Head of caudate nucleus (tissue), 42 donors: ENCODE data around the gene CFAP99.
"Not testable (repeated sequence)": the region's sequence is repeated elsewhere in the genome, so short reads cannot be mapped to it uniquely, and the experiment has no call there.

Source experiments
- DNase-seq, 42 donors: peaks; one replicate each; pipeline versions ENCODE4 v3.0.0 to v3.0.0-alpha.2; 2020 to 2021; ENCODE audit warnings: mixed read lengths in 7 of 42
- intact Hi-C: fragments of 100-400 bp; cut with DNase I; formaldehyde crosslinking; loops from one replicate; pipeline ENCODE4 v1.15.0; 2022

CFAP99 gene

DNA sequence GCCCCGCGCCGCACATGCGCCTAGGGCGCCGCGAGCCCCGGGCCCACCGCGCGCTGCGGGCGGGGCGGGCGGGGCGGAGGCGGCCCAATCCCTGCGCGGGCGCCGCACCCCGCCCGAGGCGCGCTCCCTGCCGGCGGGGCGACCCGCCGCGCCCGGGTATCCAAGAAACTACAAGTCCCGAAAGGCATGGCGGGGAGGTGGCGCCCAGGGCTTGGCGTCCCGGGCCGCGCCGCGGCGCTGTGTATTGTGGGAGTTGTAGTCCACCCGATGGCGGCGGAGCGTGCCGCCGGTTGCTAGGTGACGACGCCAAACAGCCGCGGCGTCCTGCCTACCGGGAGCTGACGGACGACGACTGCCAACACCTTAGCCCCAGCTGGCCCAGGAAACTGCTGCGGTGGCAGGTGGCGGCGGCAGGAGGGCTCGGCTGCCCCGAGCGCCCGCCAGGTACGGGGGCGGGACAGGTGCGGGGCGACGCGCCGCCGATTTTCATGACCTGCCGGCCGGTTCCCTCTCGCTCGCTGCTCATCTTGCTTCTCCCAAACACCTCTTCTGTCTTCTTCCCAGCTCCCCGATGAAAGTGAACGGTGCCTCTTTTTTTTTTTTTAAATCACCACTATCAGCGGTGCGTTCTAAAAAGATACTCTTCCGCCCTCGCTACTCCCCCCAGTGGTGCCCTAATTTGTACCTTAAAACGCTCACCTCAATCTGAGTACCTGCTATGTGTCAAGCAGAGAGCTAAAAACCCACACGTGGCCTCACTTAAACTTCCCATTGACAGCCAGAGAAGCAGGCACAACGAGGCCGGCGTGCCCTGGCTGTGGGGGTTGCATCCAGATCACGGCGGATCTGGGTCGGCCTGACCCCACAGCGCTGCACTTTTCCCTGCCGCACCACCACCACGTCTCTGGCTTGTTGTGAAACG, at the start of gene CFAP99:
TSS of gene CFAP99 (plus strand) at position 306 of the 922 bp plus-strand sequence.
- intact Hi-C loops: no loop called here
- peak; percentile 95 to 99 (median 98) for DNase-seq

DNA sequence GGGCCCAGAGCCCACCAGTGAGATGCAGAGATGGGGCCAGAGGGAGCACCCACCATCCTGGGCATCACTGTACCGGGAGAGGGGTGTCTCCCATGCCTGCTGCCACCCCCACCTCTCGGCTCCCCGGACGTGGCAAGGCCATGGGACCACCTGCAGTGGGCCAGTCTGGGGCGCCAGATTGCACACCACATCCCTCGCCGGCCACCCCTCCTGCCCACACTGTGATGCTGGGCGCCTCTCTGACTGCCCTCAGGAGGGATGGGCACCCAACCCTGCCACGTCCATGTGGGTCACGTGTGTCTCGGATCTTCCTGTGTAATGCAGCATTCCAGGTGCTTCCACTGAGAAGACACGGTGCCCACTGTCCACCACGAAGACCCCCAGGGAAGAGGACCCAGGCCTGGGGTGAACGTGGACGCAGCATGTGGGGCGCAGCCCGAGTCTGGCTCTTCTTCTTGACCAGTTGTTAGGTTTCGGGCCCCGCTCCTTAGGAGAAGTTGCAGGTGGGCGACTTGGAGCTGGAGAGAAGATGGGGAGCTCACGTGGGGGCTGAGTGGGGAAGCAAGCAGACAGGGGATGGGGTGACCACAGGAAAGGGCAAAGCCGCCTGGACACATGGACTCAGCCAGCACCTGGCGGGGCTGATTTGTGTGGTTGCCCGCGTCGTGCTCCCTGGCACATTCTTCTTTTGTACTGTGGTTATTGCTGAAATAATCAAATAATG, 48.0 kb upstream of the CFAP99 start:
- no peak for DNase-seq
- intact Hi-C loops: no loop called here

DNA sequence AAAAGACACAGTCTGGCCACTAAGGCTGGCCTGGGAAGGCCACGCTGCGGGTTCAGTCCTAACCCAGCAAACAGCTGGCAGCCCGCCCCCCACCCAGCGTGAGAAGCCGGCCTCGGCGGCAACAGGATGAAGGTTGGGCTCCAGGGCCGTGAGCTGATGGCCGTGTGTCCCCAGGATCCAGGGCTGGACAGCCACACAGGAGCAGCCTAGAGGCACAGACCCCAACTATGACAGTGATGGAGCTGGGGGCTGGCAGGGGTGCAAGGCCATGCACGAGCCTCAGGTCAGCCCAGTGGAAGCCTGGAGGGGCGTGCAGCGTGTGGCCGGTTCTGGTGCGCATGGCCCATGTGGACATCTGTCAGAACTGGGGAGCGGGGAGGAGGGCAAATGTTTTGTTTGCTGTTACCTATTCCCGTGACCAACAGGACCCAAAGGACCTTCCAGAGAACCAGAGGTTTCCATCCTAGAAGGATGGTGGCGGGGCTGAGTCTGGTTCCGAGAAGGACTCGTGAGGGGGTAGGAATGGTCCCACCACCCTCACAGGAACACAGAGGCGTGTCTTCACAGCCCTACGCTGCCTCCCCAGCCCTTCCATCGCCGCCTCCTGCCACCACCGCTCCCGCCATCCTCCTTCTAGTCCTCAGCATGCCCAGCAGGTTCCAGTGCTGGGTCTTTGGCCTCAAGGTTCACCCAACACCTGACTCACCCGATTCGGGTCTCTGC, 46.8 kb upstream of the CFAP99 start:
- no peak for DNase-seq
- intact Hi-C loops: no loop called here

DNA sequence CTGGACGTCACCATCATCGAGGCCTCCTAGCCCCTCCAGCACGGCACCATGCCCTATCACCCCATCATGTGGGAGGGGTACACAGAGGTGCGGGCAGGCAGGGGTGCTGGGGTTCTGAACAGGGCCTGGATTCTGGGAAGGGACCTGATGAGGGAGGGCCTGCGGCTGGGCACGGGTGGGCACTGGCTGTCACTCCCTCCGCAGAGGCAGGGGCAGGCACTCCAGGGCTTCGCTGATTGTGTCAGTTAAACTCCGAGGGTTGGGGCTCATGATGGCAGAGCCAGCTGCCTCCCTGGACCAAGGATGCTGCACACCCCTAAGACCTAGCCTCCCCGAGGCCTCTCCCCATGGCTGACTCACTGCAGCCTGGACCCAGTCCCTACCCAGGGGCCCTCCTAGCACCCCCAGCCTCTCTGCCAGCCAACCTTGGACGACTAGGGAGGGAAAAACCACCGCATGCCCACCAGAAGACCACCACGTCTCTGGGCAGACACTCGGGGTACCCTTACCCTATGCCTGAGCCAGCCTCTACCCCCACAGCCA, 46.2 kb upstream of the CFAP99 start:
- no peak for DNase-seq
- intact Hi-C loops: no loop called here

DNA sequence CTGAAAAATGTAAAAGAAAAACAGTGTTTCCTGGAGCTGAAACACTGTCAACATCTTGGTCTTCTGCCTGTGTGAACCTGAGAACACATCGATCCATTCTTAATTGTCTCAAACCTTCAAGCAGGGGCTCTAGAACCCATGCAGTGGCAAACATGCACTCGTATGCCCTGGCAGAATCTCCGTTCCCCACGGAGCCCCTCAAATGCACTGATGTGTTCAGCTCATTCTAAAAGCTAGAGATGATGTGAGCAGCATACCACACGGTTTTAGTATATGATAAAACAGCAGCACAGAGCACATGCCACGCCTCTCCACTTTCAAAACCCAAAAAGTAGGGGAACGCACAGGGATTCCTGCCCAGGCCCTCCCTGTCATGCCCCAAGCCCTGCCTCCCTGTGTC, 45.2 kb upstream of the CFAP99 start:
- no peak for DNase-seq
- intact Hi-C loops: no loop called here

DNA sequence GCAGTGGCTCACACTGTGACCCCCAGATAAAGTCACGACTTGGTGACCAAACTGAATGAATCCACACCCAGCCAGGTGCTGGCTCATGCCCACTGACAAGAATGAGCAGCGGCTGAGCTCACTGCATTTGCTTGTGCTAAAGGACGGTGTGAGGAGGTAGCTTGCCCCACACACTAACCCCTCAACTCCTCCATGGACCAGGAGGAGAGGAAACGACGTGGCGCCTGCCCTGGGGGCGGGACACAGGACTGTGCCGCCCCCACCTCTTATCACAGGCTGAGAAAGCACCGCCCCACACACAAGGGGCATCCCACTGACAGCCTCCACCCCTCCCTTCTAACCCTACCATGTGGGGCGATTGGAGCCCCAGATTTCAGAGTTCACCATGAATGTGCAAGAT, 43.3 kb upstream of the CFAP99 start:
- no peak for DNase-seq
- intact Hi-C loops: no loop called here

DNA sequence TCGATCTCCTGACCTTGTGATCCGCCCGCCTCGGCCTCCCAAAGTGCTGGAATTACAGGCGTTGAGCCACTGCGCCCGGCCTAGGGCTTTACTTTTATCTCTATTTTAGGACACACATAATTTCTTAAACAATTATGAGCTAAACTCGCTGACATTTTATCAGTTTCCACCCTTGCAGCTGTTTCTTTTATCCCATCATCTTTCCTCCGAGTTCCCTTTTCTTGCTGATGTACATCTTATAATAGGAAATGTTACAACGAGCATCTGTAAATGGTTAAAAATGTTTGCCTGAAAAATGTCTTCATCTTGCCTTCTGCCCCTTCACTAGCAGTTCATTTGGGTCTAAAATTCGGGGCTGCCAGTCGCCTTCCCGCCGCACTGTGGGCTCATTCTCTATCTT, 41.5 kb upstream of the CFAP99 start:
- intact Hi-C loops: no loop called here
- no peak for DNase-seq

DNA sequence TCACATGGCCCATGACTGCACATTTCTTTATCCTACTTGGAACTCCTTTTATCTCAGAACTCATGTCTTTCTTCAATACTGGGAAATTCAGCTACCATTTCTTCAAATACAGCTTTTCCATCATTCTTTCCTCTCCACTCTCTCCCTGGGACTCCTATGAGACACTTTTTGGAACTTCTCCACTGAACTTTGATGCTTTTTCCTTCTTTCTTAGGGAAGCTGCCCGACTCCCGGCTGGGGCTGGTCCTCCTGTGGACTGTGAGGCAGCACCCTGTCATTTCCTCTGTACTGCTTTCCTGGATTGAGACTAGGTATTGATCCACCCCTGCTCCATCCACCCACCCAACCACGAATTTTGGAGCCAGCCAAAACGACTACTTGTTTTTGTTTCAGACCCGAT, 40.4 kb upstream of the CFAP99 start:
- intact Hi-C loops: no loop called here
- no peak for DNase-seq

DNA sequence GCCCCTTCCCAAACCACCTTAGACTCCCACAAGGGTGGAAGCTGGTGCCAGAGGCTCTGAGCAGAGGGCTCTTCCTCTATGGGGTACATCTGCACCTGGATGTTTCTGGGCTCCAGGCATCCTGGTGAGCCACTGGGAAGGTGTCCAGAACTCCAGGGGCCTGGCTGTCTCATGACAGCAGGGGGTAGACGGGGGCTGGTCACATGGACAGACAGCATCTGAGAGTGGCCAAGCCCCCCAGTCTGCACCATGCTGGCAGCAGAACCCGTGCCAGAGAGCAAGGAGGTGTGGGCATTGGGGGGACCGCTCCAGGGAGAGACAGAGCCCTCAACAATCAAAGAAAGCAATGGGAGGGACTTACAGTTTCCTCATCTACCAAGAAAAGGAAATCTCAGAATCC, 39.9 kb upstream of the CFAP99 start:
- intact Hi-C loops: no loop called here
- DNase-seq: no peak

DNA sequence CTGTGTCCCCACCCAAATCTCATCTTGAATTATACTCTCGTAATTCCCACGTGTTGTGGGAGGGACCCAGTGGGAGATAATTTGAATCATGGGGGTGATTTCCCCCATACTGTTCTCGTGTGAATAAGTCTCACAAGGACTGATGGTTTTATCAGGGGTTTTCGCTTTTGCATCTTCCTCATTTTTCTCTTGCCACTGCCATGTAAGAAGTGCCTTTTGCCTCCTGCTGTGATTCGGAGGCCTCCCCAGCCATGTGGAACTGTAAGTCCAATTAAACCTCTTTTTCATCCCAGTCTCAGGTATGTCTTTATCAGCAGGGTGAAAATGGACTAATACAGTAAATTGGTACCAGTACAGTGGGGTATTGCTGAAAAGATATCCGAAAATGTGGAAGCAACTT, 38.2 kb upstream of the CFAP99 start:
- intact Hi-C loops, DNase-seq: not testable (repeated sequence)

DNA sequence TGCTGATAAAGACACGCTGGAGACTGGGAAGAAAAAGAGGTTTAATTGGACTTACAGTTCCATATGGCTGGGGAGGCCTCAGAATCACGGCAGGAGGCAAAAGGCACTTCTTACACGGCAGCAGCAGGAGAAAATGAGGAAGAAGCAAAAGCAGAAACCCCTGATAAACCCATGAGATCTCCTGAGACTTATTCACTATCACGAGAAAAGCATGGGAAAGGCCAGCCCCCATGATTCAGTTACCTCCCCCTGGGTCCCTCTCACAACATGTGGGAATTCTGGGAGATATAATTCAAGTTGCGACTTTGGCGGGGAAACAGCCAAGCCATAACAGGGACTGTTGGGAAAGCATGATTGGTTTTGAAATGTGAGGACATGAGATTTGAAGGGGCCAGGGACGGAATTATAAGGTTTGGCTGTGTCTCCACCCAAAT, 36.0 kb upstream of the CFAP99 start:
- intact Hi-C loops, DNase-seq: not testable (repeated sequence)

DNA sequence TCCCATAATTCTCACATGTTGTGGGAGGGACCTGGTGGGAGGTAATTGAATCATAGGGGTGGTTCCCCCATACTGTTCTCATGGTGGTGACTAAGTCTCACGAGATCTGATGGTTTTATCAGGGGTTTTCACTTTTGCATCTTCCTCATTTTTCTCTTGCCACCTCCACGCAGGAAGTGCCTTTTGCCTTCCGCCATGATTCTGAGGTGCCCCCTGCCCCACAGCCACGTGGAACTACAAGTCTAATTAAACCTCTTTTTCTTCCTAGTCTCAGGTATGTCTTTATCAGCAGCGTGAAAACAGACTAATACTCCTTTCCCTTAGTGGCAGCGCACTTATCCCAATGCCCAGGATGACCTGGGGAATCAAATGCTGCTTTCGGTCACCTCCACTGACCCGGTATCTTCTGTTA, 35.5 kb upstream of the CFAP99 start:
- peak in 10 of 42 donors; percentile 19 to 66 (median 44) for DNase-seq
- intact Hi-C loops: not testable (repeated sequence)

DNA sequence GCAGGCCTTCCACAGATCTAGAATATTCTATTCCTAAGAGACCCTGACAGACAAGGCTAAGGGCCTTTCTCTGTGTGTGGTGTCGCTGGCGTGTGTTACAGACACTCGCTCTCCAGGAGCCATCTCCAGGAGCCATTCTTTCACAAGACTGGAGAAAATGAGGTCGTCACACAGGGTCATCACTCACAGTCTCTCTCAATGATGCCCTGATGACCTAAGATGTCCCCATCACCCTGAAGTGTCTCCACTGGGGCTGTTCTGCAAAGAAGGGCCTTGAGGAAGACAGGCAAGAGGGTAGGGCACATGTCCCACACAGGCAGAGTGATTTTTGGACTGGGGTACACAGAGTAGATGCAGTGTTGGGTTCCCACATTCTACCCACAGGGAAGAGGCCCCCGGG, 35.0 kb upstream of the CFAP99 start:
- intact Hi-C loops: no loop called here
- DNase-seq: no peak

DNA sequence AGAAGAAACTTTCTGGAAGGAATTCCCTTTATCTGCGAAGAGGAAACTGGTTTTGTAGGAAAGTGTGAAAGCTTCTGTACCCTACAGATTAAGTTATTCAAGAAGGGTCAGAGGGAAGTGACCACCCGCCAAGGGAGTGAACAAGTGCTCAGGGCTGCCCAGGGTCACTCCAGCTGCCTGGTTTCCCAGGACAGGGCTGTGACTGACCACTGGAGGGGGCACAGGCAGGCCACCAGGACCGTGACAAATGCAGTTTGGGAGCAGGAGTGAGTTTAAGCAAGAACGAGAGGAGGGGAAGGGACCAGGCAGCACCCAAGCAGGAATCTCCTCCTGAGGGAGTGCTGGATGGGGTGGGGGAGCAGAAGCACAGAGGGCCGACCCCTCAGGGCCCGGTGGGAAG, 34.5 kb upstream of the CFAP99 start:
- intact Hi-C loops: no loop called here
- DNase-seq: no peak

DNA sequence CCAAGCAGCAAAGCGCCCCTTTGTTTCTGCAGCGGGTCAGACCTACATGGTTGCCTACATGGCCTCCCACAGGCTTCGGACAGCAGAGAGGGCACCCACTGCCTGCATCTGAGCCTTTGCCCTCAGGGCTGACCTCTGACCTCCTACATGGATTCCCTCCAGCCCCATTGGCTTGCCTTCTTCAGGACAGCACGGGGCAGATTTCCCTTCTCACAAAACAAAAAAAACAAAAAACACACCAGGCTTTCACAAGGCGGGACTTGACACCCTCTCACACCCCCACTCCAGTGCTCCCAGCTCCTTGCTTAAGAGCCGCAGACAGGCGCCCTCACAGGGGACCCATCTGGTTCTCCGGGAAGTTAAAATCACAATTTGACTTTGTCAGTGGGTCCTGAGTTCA, 33.2 kb upstream of the CFAP99 start:
- intact Hi-C loops: no loop called here
- DNase-seq: peak in 2 of 42 donors; percentile 51 to 56

DNA sequence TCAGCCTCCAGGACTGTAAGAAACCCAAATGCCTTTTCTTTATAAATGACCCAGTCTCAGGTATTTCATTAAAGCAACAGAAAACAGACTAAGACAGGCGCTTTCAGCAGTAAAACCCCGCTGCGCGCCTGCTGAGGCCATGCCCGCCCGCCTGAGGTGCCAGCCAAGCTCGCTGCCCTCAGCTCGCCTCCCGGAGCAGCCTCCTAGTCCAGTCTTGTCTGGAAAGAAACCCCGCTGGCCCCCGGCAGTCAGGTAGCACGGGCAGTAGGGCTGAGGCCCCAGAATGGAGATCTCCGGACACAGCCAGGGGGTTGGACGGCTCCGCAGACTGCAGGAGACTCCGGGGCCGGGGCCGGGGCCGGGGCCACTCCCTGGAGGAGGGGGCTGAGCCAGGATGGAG, 32.0 kb upstream of the CFAP99 start:
- intact Hi-C loops: no loop called here
- DNase-seq: no peak

DNA sequence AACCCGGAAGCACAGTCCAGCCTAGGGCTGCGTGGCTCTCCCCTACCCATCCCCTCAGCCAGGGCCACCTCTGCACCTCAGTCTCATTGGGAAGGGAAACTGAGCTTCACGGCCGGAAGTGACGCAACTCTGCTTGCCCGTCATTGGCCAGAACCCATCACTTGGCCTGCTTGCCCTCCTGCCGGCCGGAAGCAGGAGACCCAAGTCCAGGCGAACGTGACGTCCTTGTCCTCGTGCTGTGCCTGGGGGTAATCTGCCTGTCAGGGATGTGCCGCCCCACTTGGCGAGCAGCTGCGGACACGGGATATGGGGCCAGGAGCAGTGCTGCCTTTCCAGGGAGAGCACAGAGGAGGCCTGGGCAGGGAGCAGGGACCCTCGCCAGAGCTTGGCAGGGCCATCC, 31.5 kb upstream of the CFAP99 start:
- no peak for DNase-seq
- intact Hi-C loops: no loop called here

DNA sequence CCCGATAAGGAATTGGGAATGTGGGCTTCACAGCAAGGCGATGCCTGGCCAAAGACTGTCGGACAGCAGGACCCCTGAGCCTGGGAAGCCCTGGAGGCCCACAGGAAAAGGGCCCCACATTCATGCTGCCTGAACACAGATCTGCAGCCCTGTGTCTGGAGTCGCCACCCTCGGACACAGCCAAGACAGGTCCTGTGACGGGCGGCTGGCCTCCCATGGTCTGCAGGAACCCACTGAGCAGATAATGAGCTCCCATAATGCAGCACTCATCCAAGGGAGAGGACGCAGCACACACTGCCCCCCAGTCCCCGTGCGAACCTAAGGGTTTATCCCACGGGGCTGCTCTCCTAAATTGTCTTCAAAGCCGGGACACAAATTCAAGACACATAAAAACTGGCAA, 30.9 kb upstream of the CFAP99 start:
- intact Hi-C loops: no loop called here
- no peak for DNase-seq

DNA sequence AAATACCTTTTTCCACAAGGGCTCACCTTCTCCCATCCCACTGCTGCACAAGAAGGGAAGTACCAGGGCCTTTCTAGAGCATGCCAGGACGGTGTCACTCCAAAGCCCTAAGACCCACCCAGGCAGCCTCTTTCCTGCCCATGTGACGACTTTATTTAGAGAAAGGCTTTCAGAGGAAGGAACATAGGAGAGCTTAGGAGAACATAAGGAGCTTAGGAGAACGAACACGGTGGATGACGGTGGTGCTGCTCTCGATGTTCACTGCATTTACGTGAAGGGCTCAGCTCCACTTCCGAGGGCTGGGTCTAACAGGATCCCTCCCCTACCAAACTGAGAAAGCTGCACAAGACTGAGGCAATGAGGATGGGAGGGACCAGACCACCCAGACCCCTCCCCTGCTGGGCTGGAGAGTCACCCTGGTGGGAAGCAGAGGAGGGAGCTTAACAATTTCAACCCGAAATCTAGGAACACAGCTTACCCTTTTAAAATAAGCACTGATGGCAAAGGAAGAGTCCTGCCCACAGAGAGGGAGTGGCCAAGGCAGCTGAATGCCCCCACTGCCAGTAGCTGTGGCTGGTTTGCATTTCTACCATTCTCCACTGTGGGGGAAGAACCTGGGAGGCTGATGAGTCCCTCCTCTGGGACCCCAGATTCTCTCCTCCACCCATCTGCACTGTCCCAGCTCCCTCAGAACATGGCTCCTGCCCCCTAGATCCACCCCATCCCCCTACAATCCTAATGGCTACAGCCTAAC, 30.1 kb upstream of the CFAP99 start:
- intact Hi-C loops: no loop called here
- peak in 1 of 42 donors; percentile 54 for DNase-seq
